GM18526 (cell line): ENCODE measurements around the gene GAA.

Source experiments
- POLR2A ChIP-seq: IDR thresholded peaks from 3 replicates; pipeline ENCODE4 v1.6.1; 2011; ENCODE audit not compliant: insufficient read length; ENCODE audit errors: extremely low read depth

The GAA gene

DNA sequence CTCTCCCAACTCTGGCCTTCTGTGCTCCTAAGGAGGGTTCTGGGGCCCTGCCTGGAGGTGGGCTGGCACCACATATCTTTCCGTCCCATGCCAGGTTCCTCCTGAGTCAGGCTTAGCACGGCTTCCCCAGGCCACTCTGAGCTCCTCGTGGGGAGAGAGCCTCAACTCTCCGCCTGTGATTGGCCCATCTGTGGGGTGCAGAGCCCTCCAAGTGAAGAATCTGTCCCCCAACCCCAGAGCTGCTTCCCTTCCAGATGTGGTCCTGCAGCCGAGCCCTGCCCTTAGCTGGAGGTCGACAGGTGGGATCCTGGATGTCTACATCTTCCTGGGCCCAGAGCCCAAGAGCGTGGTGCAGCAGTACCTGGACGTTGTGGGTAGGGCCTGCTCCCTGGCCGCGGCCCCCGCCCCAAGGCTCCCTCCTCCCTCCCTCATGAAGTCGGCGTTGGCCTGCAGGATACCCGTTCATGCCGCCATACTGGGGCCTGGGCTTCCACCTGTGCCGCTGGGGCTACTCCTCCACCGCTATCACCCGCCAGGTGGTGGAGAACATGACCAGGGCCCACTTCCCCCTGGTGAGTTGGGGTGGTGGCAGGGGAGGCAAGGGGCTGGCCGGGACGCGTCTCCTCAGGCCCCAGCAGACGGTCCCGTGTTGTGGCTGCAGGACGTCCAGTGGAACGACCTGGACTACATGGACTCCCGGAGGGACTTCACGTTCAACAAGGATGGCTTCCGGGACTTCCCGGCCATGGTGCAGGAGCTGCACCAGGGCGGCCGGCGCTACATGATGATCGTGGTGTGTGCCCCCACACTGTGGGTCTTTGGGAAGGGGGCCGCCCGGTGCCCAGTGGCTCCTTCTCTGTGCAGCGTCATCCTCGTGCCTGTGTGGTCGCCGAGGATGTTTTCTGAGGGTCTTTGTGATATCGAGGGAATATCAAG lies 6.9 kb downstream of the GAA start:
- no peak for TF ChIP-seq POLR2A

DNA sequence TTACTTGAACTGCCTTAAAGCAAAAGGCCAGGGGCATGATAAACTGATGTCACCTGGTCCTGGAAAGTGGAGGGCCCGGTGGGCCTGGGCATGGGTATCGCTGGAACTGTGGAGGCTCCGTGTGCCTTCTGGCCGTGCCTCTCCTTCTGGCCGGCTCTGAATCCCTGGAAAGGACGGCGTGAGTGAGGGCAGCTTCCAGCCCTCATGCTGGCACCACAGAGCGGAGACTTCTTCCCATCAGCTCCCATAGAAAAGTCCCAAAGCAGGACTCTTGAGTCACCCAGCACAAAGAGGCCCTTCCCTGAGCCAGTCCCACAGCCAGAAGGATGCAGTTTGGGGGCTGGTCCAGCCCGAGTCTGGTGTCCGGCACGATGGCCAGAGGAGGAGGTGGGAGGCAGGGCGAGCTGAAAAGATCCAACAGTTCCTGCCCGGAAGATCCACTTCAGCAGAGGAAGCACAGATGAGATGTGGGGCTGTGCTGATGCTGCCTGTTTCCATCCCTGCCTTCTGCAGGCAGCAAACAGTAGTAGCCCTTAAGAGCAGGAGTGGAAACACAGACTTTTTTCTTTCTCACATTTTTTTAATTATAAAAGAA lies 7.8 kb downstream of the GAA start:
- TF ChIP-seq POLR2A: no peak

DNA sequence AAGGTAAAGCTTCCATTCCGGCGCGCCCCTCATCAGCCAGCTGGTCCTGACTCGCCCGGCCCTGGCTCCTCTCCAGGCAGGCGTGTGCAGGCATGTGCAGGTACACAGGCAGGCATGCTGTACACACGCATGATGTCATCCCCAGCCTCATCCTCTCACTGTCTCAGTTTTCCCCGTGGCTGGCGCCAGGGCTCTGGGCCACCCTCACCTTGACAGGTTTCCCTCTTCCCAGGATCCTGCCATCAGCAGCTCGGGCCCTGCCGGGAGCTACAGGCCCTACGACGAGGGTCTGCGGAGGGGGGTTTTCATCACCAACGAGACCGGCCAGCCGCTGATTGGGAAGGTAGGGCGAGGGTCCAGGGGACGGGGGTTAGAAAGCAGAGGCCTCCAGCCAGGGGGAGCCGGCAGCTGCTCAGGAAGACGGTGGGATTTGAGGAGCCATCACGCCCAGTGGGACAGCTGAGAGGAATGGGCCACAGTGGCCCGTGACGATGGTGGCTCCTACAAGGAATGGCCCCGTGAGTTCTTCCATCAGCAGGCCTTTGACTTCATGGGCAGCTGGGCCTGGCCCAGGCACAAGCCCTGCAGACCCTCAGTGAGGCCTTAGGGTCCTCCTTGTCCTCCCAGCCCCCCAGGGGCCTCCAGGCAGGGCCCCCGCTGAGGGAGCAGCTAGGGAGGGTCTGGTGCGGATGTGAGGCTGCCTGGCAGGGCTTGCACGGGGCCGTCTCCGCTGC lies 8.5 kb downstream of the GAA start:
- TF ChIP-seq POLR2A: no peak

DNA sequence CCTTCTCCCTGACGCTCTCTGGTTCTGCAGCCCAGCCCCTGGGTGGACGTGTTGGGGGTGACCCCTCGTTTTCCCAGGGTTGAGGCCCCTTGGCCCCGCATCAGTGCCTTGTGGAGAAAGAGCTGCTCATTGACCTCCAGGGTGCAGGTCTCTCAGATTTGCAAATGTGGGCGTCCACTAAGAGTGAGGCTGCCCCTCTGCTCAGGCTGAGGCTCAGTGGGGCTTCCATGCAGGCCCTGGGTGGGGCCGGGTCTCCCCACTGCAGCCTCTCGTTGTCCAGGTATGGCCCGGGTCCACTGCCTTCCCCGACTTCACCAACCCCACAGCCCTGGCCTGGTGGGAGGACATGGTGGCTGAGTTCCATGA lies 9.0 kb downstream of the GAA start:
- TF ChIP-seq POLR2A: no peak

DNA sequence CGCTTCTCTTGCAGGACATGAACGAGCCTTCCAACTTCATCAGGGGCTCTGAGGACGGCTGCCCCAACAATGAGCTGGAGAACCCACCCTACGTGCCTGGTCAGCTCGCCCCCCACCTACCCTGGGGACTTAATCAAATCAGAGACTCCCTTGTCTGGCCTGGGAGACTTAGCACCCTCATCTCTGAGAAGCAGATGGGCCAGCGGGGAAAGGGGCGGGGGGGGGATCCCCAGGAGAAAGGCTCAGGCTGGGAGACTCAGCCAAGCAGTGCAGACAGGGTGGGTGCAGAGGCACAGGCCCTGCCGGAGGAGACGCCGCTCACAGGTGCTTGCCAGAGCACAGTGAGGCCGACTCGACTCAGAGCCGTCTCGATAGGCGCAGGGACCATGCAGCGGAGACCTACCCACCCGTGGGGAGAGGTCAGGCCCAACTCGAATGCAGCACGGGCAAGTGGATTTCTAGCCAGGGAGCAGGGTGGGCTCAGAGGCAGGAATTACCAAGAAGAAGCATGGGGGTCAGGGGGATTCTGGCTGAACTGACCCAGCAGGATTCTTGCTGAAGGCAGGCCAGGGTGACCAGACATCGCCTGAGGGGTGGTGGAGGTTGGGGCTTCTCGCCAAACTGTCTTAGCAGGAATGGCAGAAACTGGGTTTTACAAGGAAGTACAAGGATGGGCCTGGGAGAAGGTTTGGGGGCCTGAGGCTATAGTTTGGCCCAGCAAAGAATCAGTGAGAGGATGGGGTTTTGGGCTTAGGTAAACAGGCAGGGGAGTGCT lies 9.7 kb downstream of the GAA start:
- no peak for TF ChIP-seq POLR2A

DNA sequence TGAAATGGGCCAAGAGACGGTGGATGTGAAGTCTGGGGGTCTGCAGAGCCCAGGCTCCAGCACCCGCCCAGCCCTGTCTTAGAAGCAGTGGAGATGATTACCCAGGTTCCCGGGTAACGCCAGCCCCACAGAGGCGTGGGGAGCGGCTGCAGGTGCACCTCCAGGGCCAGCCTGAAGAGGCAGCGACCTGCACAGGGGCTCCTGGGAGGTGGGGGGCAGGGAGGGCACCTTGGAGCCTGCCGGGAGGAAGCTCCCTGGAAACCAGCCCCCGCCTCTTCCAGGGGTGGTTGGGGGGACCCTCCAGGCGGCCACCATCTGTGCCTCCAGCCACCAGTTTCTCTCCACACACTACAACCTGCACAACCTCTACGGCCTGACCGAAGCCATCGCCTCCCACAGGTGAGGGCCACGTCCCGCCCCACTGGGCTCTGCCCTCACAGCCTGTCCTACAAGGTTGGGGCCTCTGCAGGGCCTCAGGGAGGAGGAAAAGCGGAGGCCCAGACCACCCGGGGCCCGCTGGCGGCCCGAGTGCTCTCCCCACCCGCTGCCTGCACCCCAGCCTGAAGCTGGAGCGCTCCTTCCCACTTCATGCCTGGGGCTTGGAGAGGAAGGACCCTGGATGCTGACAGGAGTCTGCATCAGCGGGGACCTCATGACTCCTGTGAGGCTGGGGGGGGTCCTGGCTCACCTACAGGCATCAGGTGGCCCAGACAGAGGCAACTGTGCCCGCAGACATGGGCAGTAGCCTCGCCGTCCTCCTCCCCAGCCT lies 10.5 kb downstream of the GAA start:
- no peak for TF ChIP-seq POLR2A

DNA sequence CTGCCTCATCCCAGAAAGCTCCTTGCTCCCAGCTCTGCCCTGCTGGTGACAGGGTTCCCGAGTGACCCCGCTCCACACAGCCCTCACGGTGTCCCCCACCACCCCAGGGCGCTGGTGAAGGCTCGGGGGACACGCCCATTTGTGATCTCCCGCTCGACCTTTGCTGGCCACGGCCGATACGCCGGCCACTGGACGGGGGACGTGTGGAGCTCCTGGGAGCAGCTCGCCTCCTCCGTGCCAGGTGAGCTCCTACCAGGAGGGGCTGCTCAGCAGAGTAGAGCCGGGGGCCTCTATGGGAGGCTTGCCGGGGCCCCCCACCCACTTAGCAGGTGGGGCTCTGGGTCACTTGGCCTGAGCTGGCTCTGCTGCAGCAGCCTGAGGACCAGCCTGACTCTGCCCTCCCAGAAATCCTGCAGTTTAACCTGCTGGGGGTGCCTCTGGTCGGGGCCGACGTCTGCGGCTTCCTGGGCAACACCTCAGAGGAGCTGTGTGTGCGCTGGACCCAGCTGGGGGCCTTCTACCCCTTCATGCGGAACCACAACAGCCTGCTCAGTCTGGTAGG lies 11.2 kb downstream of the GAA start:
- no peak for TF ChIP-seq POLR2A

DNA sequence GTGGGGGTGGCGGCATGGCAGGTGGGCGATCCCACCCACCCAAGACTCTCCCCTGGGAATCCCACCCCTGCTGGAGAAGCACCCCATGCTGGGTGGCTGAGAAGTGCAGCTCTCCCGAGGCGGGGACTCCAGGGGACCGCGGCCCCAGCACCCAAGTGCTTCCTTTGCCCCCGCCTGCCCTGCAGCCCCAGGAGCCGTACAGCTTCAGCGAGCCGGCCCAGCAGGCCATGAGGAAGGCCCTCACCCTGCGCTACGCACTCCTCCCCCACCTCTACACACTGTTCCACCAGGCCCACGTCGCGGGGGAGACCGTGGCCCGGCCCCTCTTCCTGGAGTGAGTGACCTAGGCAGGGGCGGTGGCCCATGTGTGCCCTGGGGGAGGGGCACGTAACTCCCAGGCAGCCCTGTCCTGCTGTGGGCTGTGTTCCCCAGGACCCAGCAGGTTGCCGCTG lies 11.7 kb downstream of the GAA start:
- TF ChIP-seq POLR2A: no peak

DNA sequence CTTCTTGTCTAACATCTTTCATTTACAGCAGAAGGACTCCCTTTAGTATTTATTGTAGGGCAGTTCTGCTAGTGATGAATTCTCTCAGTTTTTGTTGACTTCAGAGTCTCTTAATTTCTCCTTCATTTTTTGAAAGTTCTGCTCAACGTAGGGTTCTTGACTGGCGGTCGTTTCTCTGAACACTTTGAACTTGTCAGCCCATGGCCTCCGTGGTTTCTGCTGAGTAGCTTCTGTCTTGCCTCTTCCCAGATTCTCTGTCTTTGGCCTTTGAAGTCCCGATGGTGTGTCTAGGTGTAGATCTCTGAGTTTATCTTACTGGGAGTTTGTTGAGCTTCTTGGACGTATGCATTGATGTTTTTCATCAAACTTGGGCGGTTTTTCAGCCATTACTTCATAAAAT lies 13.4 kb downstream of the GAA start:
- TF ChIP-seq POLR2A: no peak

DNA sequence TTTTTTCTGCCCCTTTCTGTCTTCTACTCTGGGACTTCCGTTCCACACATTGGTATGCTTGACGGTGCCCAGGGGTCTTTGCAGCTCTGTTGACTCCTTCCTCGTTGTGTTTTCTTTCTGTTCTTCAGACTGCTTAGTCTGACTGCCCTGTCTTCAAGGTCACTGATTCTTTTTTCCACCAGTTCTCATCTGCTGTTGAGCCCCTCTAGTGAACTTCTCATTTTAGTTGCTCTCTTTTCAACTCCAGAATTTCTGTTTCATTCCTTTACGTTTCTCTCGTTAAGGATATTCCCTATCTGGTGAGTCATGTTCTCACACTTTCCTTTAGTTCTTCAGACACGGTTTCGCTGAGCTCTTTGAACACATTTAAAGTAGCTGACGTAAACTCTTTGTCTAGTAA lies 13.8 kb downstream of the GAA start:
- no peak for TF ChIP-seq POLR2A

DNA sequence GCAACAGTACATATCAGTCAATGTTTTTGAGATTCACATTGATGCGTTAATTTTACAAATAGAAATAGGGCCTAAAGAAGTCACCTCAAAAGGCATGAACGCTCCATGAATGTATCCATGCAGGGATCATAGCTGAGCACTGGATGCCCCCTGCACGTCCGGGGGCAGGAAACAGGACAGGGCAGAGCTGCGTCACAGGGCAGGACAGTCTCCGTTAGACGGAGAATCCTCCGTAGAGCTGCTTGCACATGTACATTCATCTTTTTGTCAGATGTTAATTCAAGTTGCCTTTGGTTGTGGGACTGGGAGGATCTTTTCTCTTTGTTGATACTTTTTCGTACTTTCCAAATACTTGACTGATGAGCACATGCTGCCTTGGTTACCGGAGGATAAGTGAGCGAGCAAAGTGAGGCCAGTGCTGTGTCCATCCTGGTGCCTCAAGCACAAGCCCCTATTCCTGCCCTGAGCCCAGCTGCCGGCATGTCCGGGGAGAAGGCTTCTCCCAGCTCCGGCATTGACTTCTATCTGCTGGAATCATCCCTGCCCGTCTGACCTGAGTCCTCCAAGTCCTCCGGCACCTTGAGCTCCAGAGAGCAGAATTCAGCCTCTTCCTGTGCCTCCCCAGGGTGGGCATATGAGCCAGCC lies 15.0 kb downstream of the GAA start:
- no peak for TF ChIP-seq POLR2A

DNA sequence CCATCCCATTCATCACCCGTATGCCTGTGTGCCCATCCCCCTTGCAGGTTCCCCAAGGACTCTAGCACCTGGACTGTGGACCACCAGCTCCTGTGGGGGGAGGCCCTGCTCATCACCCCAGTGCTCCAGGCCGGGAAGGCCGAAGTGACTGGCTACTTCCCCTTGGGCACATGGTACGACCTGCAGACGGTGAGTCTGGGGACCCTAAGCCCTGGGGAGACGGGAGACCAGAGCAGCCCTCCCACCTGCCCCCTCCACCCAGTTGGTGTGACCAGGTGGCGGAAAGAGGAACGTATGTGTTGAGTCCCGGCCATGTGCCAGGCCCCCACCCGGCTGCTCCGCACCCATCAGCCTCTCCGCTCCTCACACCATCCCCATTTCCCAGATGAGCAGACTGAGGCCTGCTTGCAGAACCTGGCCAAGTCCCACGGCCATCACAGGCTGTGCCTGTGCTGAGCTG lies 15.6 kb downstream of the GAA start:
- no peak for TF ChIP-seq POLR2A
